OCI-LY3 (cell line): ENCODE results near the gene LRRTM1.
A peak's percentile ranks its signal among the peaks of the same experiment; 100 is the strongest.

ENCODE experiments used
- H2AFZ ChIP-seq: fragments of 200-600, 300-600 bp; shearing (Covaris generic); 2 replicates; pipeline ENCODE4 v1.6.0; 2014; ENCODE audit warnings: antibody characterized with exemption, low read depth, low read length
- H3K27ac ChIP-seq: fragments of 200-600, 300-600 bp; sonication (generic); 2 replicates; pipeline ENCODE4 v1.5.1; 2014; ENCODE audit warnings: mild to moderate bottlenecking, low read length, moderate library complexity, mixed read lengths
- H3K27me3 ChIP-seq: fragments of 200-600, 300-600 bp; sonication (generic); 2 replicates; pipeline ENCODE4 v1.6.1; 2014; ENCODE audit warnings: low read depth, low read length, mixed read lengths
- H3K36me3 ChIP-seq: fragments of 200-600, 300-600 bp; sonication (generic); replicated peaks from 2 replicates; pipeline ENCODE3; 2014; ENCODE audit warnings: low read depth, low read length, mixed read lengths
- H3K4me1 ChIP-seq: fragments of 300-600, 200-600 bp; sonication (generic); 2 replicates; pipeline ENCODE4 v1.6.1; 2014; ENCODE audit warnings: low read length, mixed read lengths
- H3K4me2 ChIP-seq: fragments of 200-600, 300-600 bp; sonication (generic); 2 replicates; pipeline ENCODE4 v1.6.1; 2014; ENCODE audit warnings: low read length, mixed read lengths
- H3K4me3 ChIP-seq: fragments of 300-600, 200-600 bp; sonication (generic); 2 replicates; pipeline ENCODE4 v1.5.1; 2014; ENCODE audit warnings: antibody characterized with exemption, mild to moderate bottlenecking, low read length, moderate library complexity
- H3K79me2 ChIP-seq: fragments of 300-600, 200-600 bp; shearing (Covaris generic); 2 replicates; pipeline ENCODE4 v1.6.1; 2014; ENCODE audit warnings: mild to moderate bottlenecking, low read length, mixed read lengths
- H3K9ac ChIP-seq: fragments of 300-600, 200-600 bp; shearing (Covaris generic); 2 replicates; pipeline ENCODE4 v1.6.0; 2014; ENCODE audit warnings: mild to moderate bottlenecking, low read length, moderate library complexity
- H3K9me3 ChIP-seq: fragments of 200-600, 300-600 bp; shearing (Covaris generic); 2 replicates; pipeline ENCODE4 v1.6.1; 2014; ENCODE audit warnings: low read length, mixed read lengths; ENCODE audit not compliant: insufficient read depth
- H4K20me1 ChIP-seq: fragments of 200-600, 300-600 bp; sonication (generic); 2 replicates; pipeline ENCODE4 v1.6.1; 2016; ENCODE audit warnings: low read length, mixed read lengths; ENCODE audit not compliant: insufficient read depth
- EZH2phosphoT487 ChIP-seq: fragments of 200-600 bp; shearing (Covaris generic); IDR thresholded peaks from 2 replicates; pipeline ENCODE4 v1.6.1; 2018; ENCODE audit warnings: antibody characterized with exemption, mixed run types, low read depth
- TF ChIP-seq, protein P1 (sequence below): fragments of 200-600, 300-600 bp; sonication (generic); IDR thresholded peaks from 2 replicates; pipeline ENCODE4 v1.5.1; 2014; ENCODE audit warnings: antibody characterized with exemption, low read length, low read depth

The LRRTM1 gene

DNA sequence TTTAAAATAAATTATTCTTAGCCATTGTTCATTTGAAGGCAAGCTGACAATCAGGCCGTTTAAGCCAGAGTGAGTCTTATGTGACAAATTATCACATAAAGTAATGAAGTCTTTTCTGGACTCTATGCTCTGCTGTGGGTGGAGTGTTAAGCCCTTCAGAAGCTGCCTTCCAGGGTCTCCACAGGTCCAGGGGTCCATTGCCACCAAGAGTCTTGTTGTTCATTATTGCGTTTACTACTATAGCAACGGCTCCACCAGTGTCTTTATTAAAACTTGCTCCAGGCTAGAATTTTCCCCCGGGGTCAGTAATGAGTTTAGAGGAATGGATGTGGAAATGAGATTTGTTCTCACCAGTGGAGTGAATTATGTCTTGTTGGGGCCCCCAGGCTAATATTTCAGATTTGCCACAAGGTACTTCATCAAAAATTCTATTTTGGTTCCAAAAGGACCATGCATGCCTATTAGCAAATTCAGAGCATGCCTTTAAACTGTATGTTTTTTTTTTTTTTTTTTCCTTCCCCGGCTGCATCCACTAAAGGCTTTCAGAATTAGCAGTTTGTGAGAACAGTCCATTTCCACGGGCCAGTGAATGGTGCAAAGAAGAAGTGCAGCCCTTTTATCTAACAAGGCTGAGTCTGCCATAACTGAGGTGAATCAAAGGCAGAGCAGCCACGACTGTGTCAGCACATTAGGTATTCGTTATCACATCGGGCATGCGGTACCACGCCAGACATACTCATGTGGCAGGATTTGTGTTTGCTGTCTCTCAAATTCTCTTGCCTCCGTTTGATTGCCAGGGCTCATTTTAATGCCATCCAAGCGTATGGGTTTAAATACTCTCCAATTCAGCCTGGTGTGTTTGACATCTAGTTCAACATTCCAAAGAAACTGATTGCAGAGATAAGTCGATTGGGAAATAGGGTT lies 26.2 kb upstream of the LRRTM1 start:
- Histone ChIP-seq H3K36me3 (no peaks in the 10 kb centered on the region), H3K4me2 (no peak overlapping the region), H3K9me3 (no peaks in the 10 kb centered on the region), H3K4me1 (no peaks in the 10 kb centered on the region), H4K20me1 (no peaks in the 10 kb centered on the region), H3K27me3 (peaks cover under 1% of the 10 kb centered on the region; the same call in 1 of the 2 replicates), H2AFZ (no peak overlapping the region), H3K9ac (no peak overlapping the region), H3K4me3 (no peak overlapping the region), H3K27ac (no peak overlapping the region), H3K79me2 (no peaks in the 10 kb centered on the region)
- no peak for TF ChIP-seq EZH2phosphoT487
- TF ChIP-seq, protein P1, sequence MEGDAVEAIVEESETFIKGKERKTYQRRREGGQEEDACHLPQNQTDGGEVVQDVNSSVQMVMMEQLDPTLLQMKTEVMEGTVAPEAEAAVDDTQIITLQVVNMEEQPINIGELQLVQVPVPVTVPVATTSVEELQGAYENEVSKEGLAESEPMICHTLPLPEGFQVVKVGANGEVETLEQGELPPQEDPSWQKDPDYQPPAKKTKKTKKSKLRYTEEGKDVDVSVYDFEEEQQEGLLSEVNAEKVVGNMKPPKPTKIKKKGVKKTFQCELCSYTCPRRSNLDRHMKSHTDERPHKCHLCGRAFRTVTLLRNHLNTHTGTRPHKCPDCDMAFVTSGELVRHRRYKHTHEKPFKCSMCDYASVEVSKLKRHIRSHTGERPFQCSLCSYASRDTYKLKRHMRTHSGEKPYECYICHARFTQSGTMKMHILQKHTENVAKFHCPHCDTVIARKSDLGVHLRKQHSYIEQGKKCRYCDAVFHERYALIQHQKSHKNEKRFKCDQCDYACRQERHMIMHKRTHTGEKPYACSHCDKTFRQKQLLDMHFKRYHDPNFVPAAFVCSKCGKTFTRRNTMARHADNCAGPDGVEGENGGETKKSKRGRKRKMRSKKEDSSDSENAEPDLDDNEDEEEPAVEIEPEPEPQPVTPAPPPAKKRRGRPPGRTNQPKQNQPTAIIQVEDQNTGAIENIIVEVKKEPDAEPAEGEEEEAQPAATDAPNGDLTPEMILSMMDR: no peak

DNA sequence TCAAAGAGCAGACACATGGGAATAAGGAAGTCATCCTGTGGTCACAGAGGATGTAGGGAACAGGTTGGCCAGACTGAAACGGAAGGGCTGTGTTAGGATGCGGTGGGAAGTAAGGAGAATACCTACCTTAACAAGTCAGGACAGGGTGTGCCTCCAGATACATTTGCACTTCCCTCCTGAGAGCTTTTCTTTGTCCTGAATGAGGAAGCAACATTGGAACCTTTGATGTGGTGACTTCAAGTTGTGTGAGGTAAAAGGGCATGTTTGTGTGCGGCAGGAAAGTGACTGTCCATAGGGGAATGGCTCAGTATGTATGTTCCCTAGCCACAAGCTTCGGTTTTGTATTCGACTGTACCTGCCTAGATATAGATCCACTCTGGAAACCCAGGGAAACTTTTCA lies 24.9 kb upstream of the LRRTM1 start:
- Histone ChIP-seq H3K4me3 (no peak overlapping the region), H3K27me3 (peaks cover 7% of the 10 kb centered on the region), H3K36me3 (no peaks in the 10 kb centered on the region), H3K9ac (no peak overlapping the region), H3K4me2 (no peak overlapping the region), H4K20me1 (no peaks in the 10 kb centered on the region), H2AFZ (no peak overlapping the region), H3K9me3 (no peaks in the 10 kb centered on the region), H3K27ac (no peak overlapping the region), H3K4me1 (no peaks in the 10 kb centered on the region), H3K79me2 (no peaks in the 10 kb centered on the region)
- TF ChIP-seq, protein P1: no peak
- TF ChIP-seq EZH2phosphoT487: no peak

DNA sequence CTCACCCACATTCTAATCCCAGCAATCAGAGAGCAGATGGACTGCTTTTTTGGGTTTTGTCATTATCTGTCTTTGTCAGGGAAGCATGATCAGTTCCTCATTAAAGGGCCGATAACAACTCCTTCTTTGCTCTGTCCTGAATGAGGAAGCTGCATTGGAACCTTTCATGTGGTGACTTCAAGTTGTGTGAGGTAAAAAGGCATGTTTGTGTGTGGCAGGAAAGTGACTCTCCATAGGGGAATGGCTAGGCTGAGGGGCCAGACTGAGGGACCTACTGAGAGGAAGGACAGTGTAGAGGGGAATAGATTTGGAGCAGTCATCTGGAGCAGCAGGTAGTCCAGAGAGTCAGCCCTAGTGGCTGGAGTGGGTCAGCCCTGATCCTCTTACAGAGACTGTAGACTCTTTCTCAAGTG lies 23.6 kb upstream of the LRRTM1 start:
- Histone ChIP-seq H3K36me3 (no peaks in the 10 kb centered on the region), H2AFZ (peak overlapping the region; percentile 44; the same call in 1 of the 2 replicates), H3K4me2 (no peak overlapping the region), H3K9me3 (no peaks in the 10 kb centered on the region), H3K27ac (no peak overlapping the region), H4K20me1 (no peaks in the 10 kb centered on the region), H3K4me3 (no peak overlapping the region), H3K27me3 (peaks cover 7% of the 10 kb centered on the region), H3K9ac (no peak overlapping the region), H3K4me1 (no peaks in the 10 kb centered on the region), H3K79me2 (no peaks in the 10 kb centered on the region)
- TF ChIP-seq, protein P1: no peak
- no peak for TF ChIP-seq EZH2phosphoT487

DNA sequence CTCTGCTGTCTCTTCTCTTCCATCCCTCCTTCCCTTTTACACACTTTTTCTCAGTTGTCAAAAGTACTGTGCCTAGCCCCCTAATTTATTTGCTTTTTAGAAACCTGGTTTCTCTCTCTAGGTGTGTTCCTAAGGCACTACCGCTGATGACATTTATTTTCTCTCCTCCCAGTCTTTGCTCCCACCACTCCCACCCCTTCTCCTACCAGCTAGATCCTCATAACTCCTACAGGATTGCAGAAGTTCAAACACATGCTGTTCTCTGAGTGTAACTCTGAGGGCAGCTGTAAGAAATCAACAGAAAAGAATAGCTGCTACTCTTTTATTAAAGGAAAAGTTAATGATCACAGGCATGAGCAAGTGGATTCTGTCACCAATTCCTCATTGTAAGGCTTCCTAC lies 22.3 kb upstream of the LRRTM1 start:
- peaks cover 7% of the 10 kb centered on the region for H3K27me3 ChIP-seq
- no peaks in the 10 kb centered on the region for H3K36me3 ChIP-seq
- H3K4me2 ChIP-seq: no peak overlapping the region
- H3K79me2 ChIP-seq: no peaks in the 10 kb centered on the region
- H3K4me1 ChIP-seq: no peaks in the 10 kb centered on the region
- H4K20me1 ChIP-seq: no peaks in the 10 kb centered on the region
- no peak overlapping the region for H2AFZ ChIP-seq
- TF ChIP-seq EZH2phosphoT487: no peak
- TF ChIP-seq, protein P1: no peak
- H3K4me3 ChIP-seq: no peak overlapping the region
- no peaks in the 10 kb centered on the region for H3K9me3 ChIP-seq
- H3K27ac ChIP-seq: no peak overlapping the region
- no peak overlapping the region for H3K9ac ChIP-seq
